SK-N-SH treated with all-trans-retinoic acid at 6 μM for 48 hours (cell line): ENCODE data around the gene GNAT3.

Experiments used
- ATAC-seq: fragments of 200-7000 bp; cut with Tn5 transposase; 3 replicates; pipeline ENCODE4 v1.9.1; 2020; ENCODE audit warnings: mild to moderate bottlenecking, moderate library complexity
- ARNTL ChIP-seq: fragments of 450-650 bp; formaldehyde crosslinking; IDR thresholded peaks from 2 replicates; pipeline ENCODE4 v1.5.0; 2020; ENCODE audit warnings: low read depth, mild to moderate bottlenecking, moderate library complexity, borderline replicate concordance
- CSDC2 ChIP-seq: fragments of 250-450 bp; sonication (Bioruptor Pico); IDR thresholded peaks from 2 replicates; pipeline ENCODE4 v1.5.0; 2020; ENCODE audit warnings: mild to moderate bottlenecking, moderate library complexity
- ESRRG ChIP-seq: fragments of 250-450 bp; sonication (Bioruptor Pico); IDR thresholded peaks from 2 replicates; pipeline ENCODE4 v1.6.1; 2021; ENCODE audit warnings: mild to moderate bottlenecking
- ISL1 ChIP-seq: fragments of 250-450 bp; sonication (Bioruptor Pico); IDR thresholded peaks from 2 replicates; pipeline ENCODE4 v2.1.2; 2022; ENCODE audit warnings: mild to moderate bottlenecking, moderate library complexity
- OSR1 ChIP-seq: fragments of 250-450 bp; sonication (Bioruptor Pico); IDR thresholded peaks from 2 replicates; pipeline ENCODE4 v1.8.0; 2022; ENCODE audit warnings: moderate library complexity, mild to moderate bottlenecking, inconsistent platforms
- PPARA ChIP-seq: fragments of 250-450 bp; sonication (Bioruptor Pico); IDR thresholded peaks from 2 replicates; pipeline ENCODE4 v1.5.0; 2020; ENCODE audit warnings: mild to moderate bottlenecking, borderline replicate concordance
- RARB ChIP-seq: fragments of 250-450 bp; sonication (Bioruptor Pico); IDR thresholded peaks from 2 replicates; pipeline ENCODE4 v1.8.0; 2021; ENCODE audit warnings: mild to moderate bottlenecking, moderate library complexity
- SNAI2 ChIP-seq: fragments of 250-450 bp; sonication (Bioruptor Pico); IDR thresholded peaks from 2 replicates; pipeline ENCODE4 v1.5.0; 2020; ENCODE audit warnings: mild to moderate bottlenecking, moderate library complexity
- TCF4 ChIP-seq: fragments of 250-450 bp; sonication (Bioruptor Pico); IDR thresholded peaks from 2 replicates; pipeline ENCODE4 v1.8.0; 2021; ENCODE audit warnings: mild to moderate bottlenecking, moderate library complexity, borderline replicate concordance
- TOX ChIP-seq: fragments of 250-450 bp; sonication (Bioruptor Pico); IDR thresholded peaks from 2 replicates; pipeline ENCODE4 v1.8.0; 2021; ENCODE audit warnings: mild to moderate bottlenecking, moderate library complexity, borderline replicate concordance
- ZC3H10 ChIP-seq: fragments of 250-450 bp; sonication (Bioruptor Pico); IDR thresholded peaks from 2 replicates; pipeline ENCODE4 v1.5.1; 2021; ENCODE audit warnings: mild to moderate bottlenecking, moderate library complexity
- ZFP3 ChIP-seq: fragments of 250-450 bp; sonication (Bioruptor Pico); IDR thresholded peaks from 2 replicates; pipeline ENCODE4 v1.5.0; 2020; ENCODE audit warnings: mild to moderate bottlenecking, moderate library complexity
- ZFP30 ChIP-seq: fragments of 450-650 bp; formaldehyde crosslinking; IDR thresholded peaks from 2 replicates; pipeline ENCODE4 v1.5.0; 2022; ENCODE audit warnings: mild to moderate bottlenecking, moderate library complexity
- ZNF565 ChIP-seq: fragments of 450-650 bp; formaldehyde crosslinking; conservative IDR thresholded peaks from 2 replicates; pipeline ENCODE4 v1.5.0; 2020; ENCODE audit warnings: low read depth, mild to moderate bottlenecking, moderate library complexity
- ZNF70 ChIP-seq: fragments of 450-650 bp; formaldehyde crosslinking; IDR thresholded peaks from 2 replicates; pipeline ENCODE4 v1.5.0; 2020; ENCODE audit warnings: mild to moderate bottlenecking, moderate library complexity
- ZNF8 ChIP-seq: fragments of 450-650 bp; formaldehyde crosslinking; IDR thresholded peaks from 2 replicates; pipeline ENCODE4 v1.5.0; 2020; ENCODE audit warnings: mild to moderate bottlenecking, moderate library complexity
- TF ChIP-seq, protein P1 (sequence below): fragments of 250-450 bp; sonication (Bioruptor Pico); IDR thresholded peaks from 2 replicates; pipeline ENCODE4 v1.8.0; 2021; ENCODE audit warnings: low read depth, mild to moderate bottlenecking, moderate library complexity, borderline replicate concordance
- TF ChIP-seq, protein P2 (sequence below): fragments of 250-450 bp; sonication (Bioruptor Pico); IDR thresholded peaks from 2 replicates; pipeline ENCODE4 v1.5.0; 2020; ENCODE audit warnings: mild to moderate bottlenecking, moderate library complexity
- TF ChIP-seq, protein P3 (sequence below): fragments of 250-450 bp; sonication (Bioruptor Pico); IDR thresholded peaks from 2 replicates; pipeline ENCODE4 v1.5.1; 2021; ENCODE audit warnings: mild to moderate bottlenecking, moderate library complexity
- TF ChIP-seq, protein P4 (sequence below): fragments of 250-450 bp; sonication (Bioruptor Pico); IDR thresholded peaks from 2 replicates; pipeline ENCODE4 v1.5.1; 2020; ENCODE audit warnings: low read depth, mild to moderate bottlenecking, moderate library complexity
- TF ChIP-seq, protein P5 (sequence below): fragments of 250-450 bp; sonication (Bioruptor Pico); IDR thresholded peaks from 2 replicates; pipeline ENCODE4 v1.8.0; 2020; ENCODE audit warnings: mild to moderate bottlenecking, moderate library complexity, borderline replicate concordance

Gene GNAT3

DNA sequence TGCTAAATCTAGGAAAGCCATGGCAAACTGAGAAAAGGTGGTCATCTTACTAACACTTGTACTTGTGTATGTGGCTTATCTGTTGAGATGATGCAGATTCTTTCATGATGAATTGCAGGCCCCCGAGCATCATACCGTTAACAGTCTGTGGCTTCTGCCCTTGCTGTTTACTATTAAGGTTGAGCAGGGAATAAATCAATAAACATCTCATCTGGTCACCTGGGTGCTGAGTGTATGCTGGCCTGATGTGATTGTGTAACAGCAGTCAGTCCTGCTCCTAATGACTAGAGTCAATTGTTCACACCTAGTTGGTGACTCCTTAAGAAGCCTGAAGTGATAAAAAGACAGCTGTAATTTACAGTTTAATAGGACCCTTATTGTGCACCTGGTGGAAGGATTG is 8.3 kb upstream of the GNAT3 start:
- ATAC-seq = no peak
- TF ChIP-seq ARNTL (CRISPR knock-in tag) = no peak
- no peak for TF ChIP-seq TCF4 (CRISPR knock-in tag)
- TF ChIP-seq PPARA = no peak
- no peak for TF ChIP-seq ZC3H10 (CRISPR knock-in tag)
- TF ChIP-seq SNAI2 (CRISPR knock-in tag) = no peak
- TF ChIP-seq, protein P1, sequence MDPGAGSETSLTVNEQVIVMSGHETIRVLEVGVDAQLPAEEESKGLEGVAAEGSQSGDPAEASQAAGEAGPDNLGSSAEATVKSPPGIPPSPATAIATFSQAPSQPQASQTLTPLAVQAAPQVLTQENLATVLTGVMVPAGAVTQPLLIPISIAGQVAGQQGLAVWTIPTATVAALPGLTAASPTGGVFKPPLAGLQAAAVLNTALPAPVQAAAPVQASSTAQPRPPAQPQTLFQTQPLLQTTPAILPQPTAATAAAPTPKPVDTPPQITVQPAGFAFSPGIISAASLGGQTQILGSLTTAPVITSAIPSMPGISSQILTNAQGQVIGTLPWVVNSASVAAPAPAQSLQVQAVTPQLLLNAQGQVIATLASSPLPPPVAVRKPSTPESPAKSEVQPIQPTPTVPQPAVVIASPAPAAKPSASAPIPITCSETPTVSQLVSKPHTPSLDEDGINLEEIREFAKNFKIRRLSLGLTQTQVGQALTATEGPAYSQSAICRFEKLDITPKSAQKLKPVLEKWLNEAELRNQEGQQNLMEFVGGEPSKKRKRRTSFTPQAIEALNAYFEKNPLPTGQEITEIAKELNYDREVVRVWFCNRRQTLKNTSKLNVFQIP (CRISPR knock-in tag) = no peak
- no peak for TF ChIP-seq ZFP30 (CRISPR knock-in tag)
- no peak for TF ChIP-seq ZNF70 (CRISPR knock-in tag)
- TF ChIP-seq OSR1 (CRISPR knock-in tag) = no peak
- no peak for TF ChIP-seq CSDC2 (CRISPR knock-in tag)
- TF ChIP-seq, protein P2, sequence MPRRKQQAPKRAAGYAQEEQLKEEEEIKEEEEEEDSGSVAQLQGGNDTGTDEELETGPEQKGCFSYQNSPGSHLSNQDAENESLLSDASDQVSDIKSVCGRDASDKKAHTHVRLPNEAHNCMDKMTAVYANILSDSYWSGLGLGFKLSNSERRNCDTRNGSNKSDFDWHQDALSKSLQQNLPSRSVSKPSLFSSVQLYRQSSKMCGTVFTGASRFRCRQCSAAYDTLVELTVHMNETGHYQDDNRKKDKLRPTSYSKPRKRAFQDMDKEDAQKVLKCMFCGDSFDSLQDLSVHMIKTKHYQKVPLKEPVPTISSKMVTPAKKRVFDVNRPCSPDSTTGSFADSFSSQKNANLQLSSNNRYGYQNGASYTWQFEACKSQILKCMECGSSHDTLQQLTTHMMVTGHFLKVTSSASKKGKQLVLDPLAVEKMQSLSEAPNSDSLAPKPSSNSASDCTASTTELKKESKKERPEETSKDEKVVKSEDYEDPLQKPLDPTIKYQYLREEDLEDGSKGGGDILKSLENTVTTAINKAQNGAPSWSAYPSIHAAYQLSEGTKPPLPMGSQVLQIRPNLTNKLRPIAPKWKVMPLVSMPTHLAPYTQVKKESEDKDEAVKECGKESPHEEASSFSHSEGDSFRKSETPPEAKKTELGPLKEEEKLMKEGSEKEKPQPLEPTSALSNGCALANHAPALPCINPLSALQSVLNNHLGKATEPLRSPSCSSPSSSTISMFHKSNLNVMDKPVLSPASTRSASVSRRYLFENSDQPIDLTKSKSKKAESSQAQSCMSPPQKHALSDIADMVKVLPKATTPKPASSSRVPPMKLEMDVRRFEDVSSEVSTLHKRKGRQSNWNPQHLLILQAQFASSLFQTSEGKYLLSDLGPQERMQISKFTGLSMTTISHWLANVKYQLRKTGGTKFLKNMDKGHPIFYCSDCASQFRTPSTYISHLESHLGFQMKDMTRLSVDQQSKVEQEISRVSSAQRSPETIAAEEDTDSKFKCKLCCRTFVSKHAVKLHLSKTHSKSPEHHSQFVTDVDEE (CRISPR knock-in tag) = no peak
- no peak for TF ChIP-seq RARB (CRISPR knock-in tag)
- TF ChIP-seq ESRRG (CRISPR knock-in tag) = no peak
- no peak for TF ChIP-seq TOX (CRISPR knock-in tag)

DNA sequence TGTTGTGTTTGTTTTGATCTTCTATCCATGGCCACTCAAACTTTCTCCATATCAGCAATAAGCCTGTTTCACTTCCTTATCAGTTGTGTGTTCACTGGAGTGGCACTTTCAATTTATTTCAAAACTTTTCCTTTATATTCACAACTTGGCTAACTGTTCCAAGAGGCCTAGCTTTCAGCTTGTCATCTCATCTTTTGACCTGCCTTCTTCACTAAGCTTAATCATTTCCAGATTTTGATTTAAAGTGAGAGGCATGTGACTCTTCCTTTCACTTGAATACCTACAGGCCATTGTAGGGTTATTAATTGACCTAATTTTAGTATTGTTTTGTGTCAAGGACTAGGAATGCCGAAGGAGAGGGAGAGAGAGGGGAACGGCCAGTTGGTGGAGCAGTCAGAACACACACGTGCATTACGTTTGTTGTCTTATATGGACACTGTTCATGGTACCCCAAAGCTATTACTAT is 5.5 kb upstream of the GNAT3 start:
- TF ChIP-seq TCF4 (CRISPR knock-in tag) = no peak
- TF ChIP-seq PPARA = no peak
- TF ChIP-seq ZNF70 (CRISPR knock-in tag) = no peak
- 0 out of 2 replicates have a peak, but pooled peaks have one; percentile 11 for TF ChIP-seq ISL1
- peak; percentile 32; the same call in 2 of the 3 replicates for ATAC-seq

DNA sequence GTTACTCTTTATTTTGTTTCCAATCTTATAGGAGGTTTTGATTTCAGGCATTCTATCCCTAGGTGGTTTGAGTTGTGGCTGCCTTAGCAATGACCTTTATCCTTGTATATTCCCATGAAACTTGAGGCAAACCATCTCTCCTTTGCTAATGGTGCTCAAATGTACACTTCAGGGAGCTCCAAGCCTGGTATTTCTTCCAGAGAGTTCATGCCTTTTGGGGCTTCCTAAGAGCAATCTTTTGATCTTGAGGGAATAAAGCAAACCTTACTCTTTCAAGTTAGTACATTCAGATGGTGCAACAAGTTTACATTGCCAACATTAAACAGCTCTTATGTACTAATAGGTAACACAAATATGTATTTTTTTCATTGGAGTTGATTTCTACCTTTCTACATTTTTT is 3.4 kb upstream of the GNAT3 start:
- ATAC-seq = no peak
- TF ChIP-seq, protein P2 (CRISPR knock-in tag) = no peak
- TF ChIP-seq, protein P3, sequence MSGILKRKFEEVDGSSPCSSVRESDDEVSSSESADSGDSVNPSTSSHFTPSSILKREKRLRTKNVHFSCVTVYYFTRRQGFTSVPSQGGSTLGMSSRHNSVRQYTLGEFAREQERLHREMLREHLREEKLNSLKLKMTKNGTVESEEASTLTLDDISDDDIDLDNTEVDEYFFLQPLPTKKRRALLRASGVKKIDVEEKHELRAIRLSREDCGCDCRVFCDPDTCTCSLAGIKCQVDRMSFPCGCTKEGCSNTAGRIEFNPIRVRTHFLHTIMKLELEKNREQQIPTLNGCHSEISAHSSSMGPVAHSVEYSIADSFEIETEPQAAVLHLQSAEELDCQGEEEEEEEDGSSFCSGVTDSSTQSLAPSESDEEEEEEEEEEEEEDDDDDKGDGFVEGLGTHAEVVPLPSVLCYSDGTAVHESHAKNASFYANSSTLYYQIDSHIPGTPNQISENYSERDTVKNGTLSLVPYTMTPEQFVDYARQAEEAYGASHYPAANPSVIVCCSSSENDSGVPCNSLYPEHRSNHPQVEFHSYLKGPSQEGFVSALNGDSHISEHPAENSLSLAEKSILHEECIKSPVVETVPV (CRISPR knock-in tag) = no peak
- TF ChIP-seq ZNF8 (no peak), ISL1 (no peak)

DNA sequence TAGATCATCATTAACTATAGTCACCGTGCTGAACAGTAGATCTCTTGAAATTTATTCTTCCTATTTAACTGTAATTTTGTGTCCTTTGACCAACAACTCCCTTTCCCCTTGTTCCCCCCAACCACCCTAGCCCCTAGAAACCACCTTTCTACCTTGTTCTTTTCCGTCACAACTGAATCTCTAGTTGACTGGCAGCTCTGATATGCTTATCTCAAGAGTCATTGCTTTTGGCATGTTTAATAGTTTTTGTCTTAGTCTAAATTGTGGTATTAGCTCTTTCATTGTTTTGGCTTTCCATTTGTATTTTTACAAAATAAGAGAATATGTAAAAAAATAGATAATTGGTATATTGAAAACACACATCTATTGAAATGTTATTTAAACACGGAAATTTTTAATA is 1.8 kb downstream of the GNAT3 start:
- ATAC-seq = no peak
- no peak for TF ChIP-seq ZFP3 (CRISPR knock-in tag)
- TF ChIP-seq ESRRG (CRISPR knock-in tag) = no peak
- no peak for TF ChIP-seq CSDC2 (CRISPR knock-in tag)
- TF ChIP-seq, protein P4, sequence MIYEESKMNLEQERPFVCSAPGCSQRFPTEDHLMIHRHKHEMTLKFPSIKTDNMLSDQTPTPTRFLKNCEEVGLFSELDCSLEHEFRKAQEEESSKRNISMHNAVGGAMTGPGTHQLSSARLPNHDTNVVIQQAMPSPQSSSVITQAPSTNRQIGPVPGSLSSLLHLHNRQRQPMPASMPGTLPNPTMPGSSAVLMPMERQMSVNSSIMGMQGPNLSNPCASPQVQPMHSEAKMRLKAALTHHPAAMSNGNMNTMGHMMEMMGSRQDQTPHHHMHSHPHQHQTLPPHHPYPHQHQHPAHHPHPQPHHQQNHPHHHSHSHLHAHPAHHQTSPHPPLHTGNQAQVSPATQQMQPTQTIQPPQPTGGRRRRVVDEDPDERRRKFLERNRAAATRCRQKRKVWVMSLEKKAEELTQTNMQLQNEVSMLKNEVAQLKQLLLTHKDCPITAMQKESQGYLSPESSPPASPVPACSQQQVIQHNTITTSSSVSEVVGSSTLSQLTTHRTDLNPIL = no peak
- no peak for TF ChIP-seq ZFP30 (CRISPR knock-in tag)
- TF ChIP-seq ZNF70 (CRISPR knock-in tag) = no peak
- TF ChIP-seq PPARA = no peak
- TF ChIP-seq TOX (CRISPR knock-in tag) = no peak
- TF ChIP-seq, protein P5, sequence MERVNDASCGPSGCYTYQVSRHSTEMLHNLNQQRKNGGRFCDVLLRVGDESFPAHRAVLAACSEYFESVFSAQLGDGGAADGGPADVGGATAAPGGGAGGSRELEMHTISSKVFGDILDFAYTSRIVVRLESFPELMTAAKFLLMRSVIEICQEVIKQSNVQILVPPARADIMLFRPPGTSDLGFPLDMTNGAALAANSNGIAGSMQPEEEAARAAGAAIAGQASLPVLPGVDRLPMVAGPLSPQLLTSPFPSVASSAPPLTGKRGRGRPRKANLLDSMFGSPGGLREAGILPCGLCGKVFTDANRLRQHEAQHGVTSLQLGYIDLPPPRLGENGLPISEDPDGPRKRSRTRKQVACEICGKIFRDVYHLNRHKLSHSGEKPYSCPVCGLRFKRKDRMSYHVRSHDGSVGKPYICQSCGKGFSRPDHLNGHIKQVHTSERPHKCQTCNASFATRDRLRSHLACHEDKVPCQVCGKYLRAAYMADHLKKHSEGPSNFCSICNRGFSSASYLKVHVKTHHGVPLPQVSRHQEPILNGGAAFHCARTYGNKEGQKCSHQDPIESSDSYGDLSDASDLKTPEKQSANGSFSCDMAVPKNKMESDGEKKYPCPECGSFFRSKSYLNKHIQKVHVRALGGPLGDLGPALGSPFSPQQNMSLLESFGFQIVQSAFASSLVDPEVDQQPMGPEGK = no peak
- TF ChIP-seq ZNF8 = no peak
- no peak for TF ChIP-seq RARB (CRISPR knock-in tag)
- TF ChIP-seq OSR1 (CRISPR knock-in tag) = no peak
- TF ChIP-seq ARNTL (CRISPR knock-in tag) = no peak
- no peak for TF ChIP-seq ZNF565
- no peak for TF ChIP-seq SNAI2 (CRISPR knock-in tag)
- TF ChIP-seq ISL1 = no peak
